ENCODE data around the gene UROC1. TPM values are rescaled to one million over a fixed set of nuclear protein-coding genes. Genes with fewer than 3 reads are reported as not detected.
A peak's percentile ranks its signal among the peaks of the same experiment; 100 is the strongest.

The UROC1 gene
- total RNA-seq, 1 donor from 2014 or later: not detected

DNA sequence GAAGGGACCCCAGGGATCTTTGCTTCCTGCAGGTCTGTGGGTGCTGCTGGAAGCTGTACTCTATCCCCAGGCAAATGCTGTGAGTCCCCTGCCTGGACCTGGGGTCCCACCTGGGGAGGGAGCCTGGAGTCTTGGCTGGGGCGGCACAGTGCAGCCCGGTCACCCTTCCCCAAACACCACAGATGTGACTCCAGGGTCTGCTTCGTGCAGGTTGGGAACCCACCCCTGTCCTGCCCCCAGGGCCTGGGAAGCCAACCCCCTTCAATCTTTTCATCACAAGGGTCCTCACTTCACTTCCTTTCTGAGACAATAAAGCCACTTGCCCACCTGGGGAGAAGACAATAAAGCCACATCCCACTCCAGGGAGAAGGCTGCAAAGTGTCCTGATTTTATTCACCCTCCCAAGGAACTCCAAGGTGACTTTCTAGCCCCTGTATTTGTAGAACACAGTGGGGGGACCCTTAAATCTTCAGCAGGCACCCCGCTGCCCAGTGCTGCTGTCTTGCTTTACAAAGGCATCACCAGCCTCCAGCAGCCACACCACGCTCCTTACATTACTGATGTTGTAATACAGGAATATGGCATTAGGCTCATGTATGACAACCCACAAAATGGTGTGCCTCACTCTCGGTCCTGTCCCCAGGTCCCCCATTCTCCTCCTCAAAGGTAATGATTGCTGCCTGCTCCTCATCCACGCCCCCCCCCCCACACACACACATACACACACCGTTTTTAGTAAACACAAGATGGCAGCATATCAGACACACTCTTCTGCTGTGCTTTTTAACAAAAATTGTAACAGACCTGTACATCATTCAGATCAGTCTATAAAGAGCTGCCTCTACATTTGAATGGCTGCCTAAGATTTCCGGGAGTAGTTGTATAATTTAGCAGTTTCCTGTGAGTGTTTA lies 31.2 kb upstream of the UROC1 start:
- Mint-ChIP-seq H3K27me3 (ENCODE audit: low read depth) (peaks cover 24% of the 10 kb centered on the region), H3K4me3 (no peak overlapping the region), H3K9me3 (no peaks in the 10 kb centered on the region), H3K27ac (no peak overlapping the region), H3K36me3 (no peaks in the 10 kb centered on the region), H3K4me1 (no peaks in the 10 kb centered on the region)
- peak; percentile 8 to 28 for DNase-seq (ENCODE audit: low spot score in 2 of 2, unreplicated experiment in 2 of 2)
- TF ChIP-seq, protein P1, sequence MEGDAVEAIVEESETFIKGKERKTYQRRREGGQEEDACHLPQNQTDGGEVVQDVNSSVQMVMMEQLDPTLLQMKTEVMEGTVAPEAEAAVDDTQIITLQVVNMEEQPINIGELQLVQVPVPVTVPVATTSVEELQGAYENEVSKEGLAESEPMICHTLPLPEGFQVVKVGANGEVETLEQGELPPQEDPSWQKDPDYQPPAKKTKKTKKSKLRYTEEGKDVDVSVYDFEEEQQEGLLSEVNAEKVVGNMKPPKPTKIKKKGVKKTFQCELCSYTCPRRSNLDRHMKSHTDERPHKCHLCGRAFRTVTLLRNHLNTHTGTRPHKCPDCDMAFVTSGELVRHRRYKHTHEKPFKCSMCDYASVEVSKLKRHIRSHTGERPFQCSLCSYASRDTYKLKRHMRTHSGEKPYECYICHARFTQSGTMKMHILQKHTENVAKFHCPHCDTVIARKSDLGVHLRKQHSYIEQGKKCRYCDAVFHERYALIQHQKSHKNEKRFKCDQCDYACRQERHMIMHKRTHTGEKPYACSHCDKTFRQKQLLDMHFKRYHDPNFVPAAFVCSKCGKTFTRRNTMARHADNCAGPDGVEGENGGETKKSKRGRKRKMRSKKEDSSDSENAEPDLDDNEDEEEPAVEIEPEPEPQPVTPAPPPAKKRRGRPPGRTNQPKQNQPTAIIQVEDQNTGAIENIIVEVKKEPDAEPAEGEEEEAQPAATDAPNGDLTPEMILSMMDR (IDR thresholded peaks at IDR 0.05; ENCODE audit: unreplicated experiment): no peak

DNA sequence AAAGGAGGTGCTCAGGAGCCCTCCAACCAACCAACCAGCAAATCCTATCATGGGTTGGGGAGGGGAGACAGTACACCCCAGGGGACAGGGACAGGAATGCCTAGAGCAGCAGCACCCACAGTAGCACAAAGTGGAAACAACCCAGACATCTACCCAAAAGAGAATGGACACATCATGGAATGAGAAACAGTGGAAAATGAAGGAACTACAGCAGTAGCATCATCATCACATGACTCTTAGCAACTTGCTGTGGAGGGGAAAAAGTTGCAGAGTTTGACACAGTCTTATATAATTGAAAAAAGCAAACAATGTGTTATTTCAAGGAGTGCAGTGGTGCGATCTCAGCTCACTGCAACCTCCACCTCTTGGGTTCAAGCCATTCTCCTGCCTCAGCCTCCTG lies 30.1 kb upstream of the UROC1 start:
- Mint-ChIP-seq H3K9me3 (no peaks in the 10 kb centered on the region), H3K27me3 (ENCODE audit: low read depth) (peaks cover 24% of the 10 kb centered on the region), H3K27ac (no peak overlapping the region), H3K4me3 (no peak overlapping the region), H3K36me3 (no peaks in the 10 kb centered on the region), H3K4me1 (no peaks in the 10 kb centered on the region)
- TF ChIP-seq, protein P1 (IDR thresholded peaks at IDR 0.05; ENCODE audit: unreplicated experiment): no peak
- no peak for DNase-seq (ENCODE audit: low spot score in 2 of 2, unreplicated experiment in 2 of 2)

- H3K4me3 Mint-ChIP-seq: no peak overlapping the region
- TF ChIP-seq, protein P1 (IDR thresholded peaks at IDR 0.05; ENCODE audit: unreplicated experiment): no peak
- no peaks in the 10 kb centered on the region for H3K36me3 Mint-ChIP-seq
- no peak overlapping the region for H3K27ac Mint-ChIP-seq
- no peaks in the 10 kb centered on the region for H3K9me3 Mint-ChIP-seq
- no peaks in the 10 kb centered on the region for H3K4me1 Mint-ChIP-seq
- DNase-seq (ENCODE audit: low spot score in 2 of 2, unreplicated experiment in 2 of 2): no peak
- H3K27me3 Mint-ChIP-seq (ENCODE audit: low read depth): peaks cover 24% of the 10 kb centered on the region
These were observed 29.1 kb upstream of the UROC1 start for GRCh38 chr3:126546549-126547239.

- H3K9me3 Mint-ChIP-seq: no peaks in the 10 kb centered on the region
- peak; percentile 5 to 11 for DNase-seq (ENCODE audit: low spot score in 2 of 2, unreplicated experiment in 2 of 2)
- H3K27ac Mint-ChIP-seq: no peak overlapping the region
- TF ChIP-seq, protein P1 (IDR thresholded peaks at IDR 0.05; ENCODE audit: unreplicated experiment): no peak
- no peaks in the 10 kb centered on the region for H3K4me1 Mint-ChIP-seq
- no peaks in the 10 kb centered on the region for H3K36me3 Mint-ChIP-seq
- H3K27me3 Mint-ChIP-seq (ENCODE audit: low read depth): peaks cover 24% of the 10 kb centered on the region
- H3K4me3 Mint-ChIP-seq: no peak overlapping the region
These were observed 28.4 kb upstream of the UROC1 start for GRCh38 chr3:126546013-126546412.

- H3K27ac Mint-ChIP-seq: no peak overlapping the region
These were observed 28.0 kb upstream of the UROC1 start for GRCh38 chr3:126545544-126545943.

More at GRCh38 chr3:126545544-126545943, 28.0 kb upstream of the UROC1 start:
- Mint-ChIP-seq H3K27me3 (ENCODE audit: low read depth) (peaks cover 24% of the 10 kb centered on the region), H3K9me3 (no peaks in the 10 kb centered on the region), H3K4me1 (no peaks in the 10 kb centered on the region), H3K4me3 (no peak overlapping the region), H3K36me3 (no peaks in the 10 kb centered on the region)
- peak in 1 of 2 experiments; percentile 22 for DNase-seq (ENCODE audit: low spot score in 2 of 2, unreplicated experiment in 2 of 2)
- TF ChIP-seq, protein P1 (IDR thresholded peaks at IDR 0.05; ENCODE audit: unreplicated experiment): no peak
